KMS-11 (cell line): ENCODE data around the gene TRUB2.
A peak's percentile ranks its signal among the peaks of the same experiment; 100 is the strongest.

ENCODE experiments used
- H2AFZ ChIP-seq: fragments of 200-600 bp; sonication (generic); 2 replicates; pipeline ENCODE4 v1.6.1; 2016; ENCODE audit warnings: antibody characterized with exemption, mixed run types, low read depth
- H3K27ac ChIP-seq: fragments of 200-600 bp; sonication (generic); 2 replicates; pipeline ENCODE4 v1.6.1; 2016; ENCODE audit warnings: mild to moderate bottlenecking, mixed run types
- H3K27me3 ChIP-seq: fragments of 200-600 bp; sonication (generic); 2 replicates; pipeline ENCODE4 v1.6.1; 2017; ENCODE audit warnings: mild to moderate bottlenecking, low read depth, mixed run types, moderate library complexity; ENCODE audit not compliant: insufficient read depth
- H3K36me3 ChIP-seq: fragments of 200-600 bp; sonication (generic); 2 replicates; pipeline ENCODE4 v1.6.1; 2017; ENCODE audit warnings: mild to moderate bottlenecking, mixed run types; ENCODE audit not compliant: insufficient read depth
- H3K4me1 ChIP-seq: fragments of 200-600 bp; sonication (generic); 2 replicates; pipeline ENCODE4 v1.6.1; 2016; ENCODE audit warnings: mild to moderate bottlenecking, low read depth, mixed run types; ENCODE audit not compliant: poor library complexity, severe bottlenecking
- H3K4me2 ChIP-seq: fragments of 200-600 bp; sonication (generic); 2 replicates; pipeline ENCODE4 v1.7.0; 2016; ENCODE audit warnings: mild to moderate bottlenecking, mixed run types
- H3K4me3 ChIP-seq: fragments of 200-600 bp; sonication (generic); IDR thresholded peaks from 2 replicates; pipeline ENCODE4 v1.6.1; 2017; ENCODE audit warnings: low read depth, low read length, mixed read lengths; ENCODE audit not compliant: insufficient read depth
- H3K79me2 ChIP-seq: fragments of 200-600 bp; sonication (generic); 2 replicates; pipeline ENCODE4 v1.6.1; 2016; ENCODE audit warnings: low read depth, mixed run types; ENCODE audit not compliant: insufficient read depth
- H3K9ac ChIP-seq: fragments of 200-600 bp; sonication (generic); 2 replicates; pipeline ENCODE4 v1.6.1; 2016; ENCODE audit warnings: mild to moderate bottlenecking, mixed run types
- H4K20me1 ChIP-seq: fragments of 200-600 bp; sonication (generic); 2 replicates; pipeline ENCODE4 v1.6.1; 2016; ENCODE audit warnings: mild to moderate bottlenecking, mixed run types; ENCODE audit not compliant: insufficient read depth
- CTCF ChIP-seq: fragments of 200-600 bp; sonication (generic); conservative IDR thresholded peaks from 2 replicates; pipeline ENCODE4 v1.6.1; 2017; ENCODE audit warnings: low read depth, mild to moderate bottlenecking, antibody characterized with exemption, low read length, moderate library complexity, mixed read lengths

Gene TRUB2

GRCh38 chr9:128369024-128369706 is 46.9 kb upstream of the TRUB2 start:
- Histone ChIP-seq H3K27me3 (no peaks in the 10 kb centered on the region), H3K9ac (no peak overlapping the region), H3K79me2 (peaks cover 27% of the 10 kb centered on the region), H3K4me2 (no peak overlapping the region), H3K4me1 (peaks cover 15% of the 10 kb centered on the region), H3K36me3 (no peaks in the 10 kb centered on the region), H3K27ac (no peak overlapping the region), H3K4me3 (no peak overlapping the region), H4K20me1 (no peaks in the 10 kb centered on the region), H2AFZ (no peak overlapping the region)
- no peak for TF ChIP-seq CTCF

DNA sequence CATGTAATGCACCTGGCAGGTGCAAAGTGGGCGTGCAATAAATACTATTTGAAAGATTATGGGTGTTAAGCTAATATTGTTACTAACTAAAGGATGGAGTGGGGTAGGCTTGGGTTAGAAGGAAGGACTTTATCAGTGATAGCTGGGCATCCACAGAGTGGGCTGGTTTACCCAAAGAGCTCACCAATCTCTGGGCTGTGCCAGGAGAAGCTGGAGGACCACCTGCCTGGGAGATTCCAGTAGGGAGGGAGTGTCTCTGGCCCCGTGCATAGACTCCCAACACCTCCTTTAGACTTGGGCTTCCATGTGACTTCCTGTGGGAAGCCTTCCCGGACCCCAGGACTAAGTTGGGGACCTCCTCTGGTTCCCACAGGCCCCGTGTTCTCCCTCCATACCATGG is 43.3 kb upstream of the TRUB2 start:
- Histone ChIP-seq H3K79me2 (no peaks in the 10 kb centered on the region), H3K36me3 (no peaks in the 10 kb centered on the region), H4K20me1 (no peaks in the 10 kb centered on the region), H3K4me2 (no peak overlapping the region), H2AFZ (no peak overlapping the region), H3K27ac (no peak overlapping the region), H3K4me1 (peaks cover 14% of the 10 kb centered on the region), H3K27me3 (no peaks in the 10 kb centered on the region), H3K9ac (no peak overlapping the region), H3K4me3 (no peak overlapping the region)
- TF ChIP-seq CTCF, result no peak

GRCh38 chr9:128362774-128363173 is 40.5 kb upstream of the TRUB2 start:
- H3K36me3 ChIP-seq, result no peaks in the 10 kb centered on the region
- no peaks in the 10 kb centered on the region for H3K79me2 ChIP-seq
- H4K20me1 ChIP-seq, result no peaks in the 10 kb centered on the region
- peaks cover 8% of the 10 kb centered on the region for H3K4me1 ChIP-seq
- no peaks in the 10 kb centered on the region for H3K27me3 ChIP-seq
- no peak overlapping the region for H3K9ac ChIP-seq
- peak overlapping the region; percentile 11; the same call in 1 of the 2 replicates for H3K4me2 ChIP-seq
- H3K27ac ChIP-seq, result no peak overlapping the region
- TF ChIP-seq CTCF, result no peak
- H3K4me3 ChIP-seq, result no peak overlapping the region
- 0 out of 2 replicates have a peak overlapping the region, but pooled peaks have one; percentile 53 for H2AFZ ChIP-seq

GRCh38 chr9:128361986-128362646 is 39.9 kb upstream of the TRUB2 start:
- Histone ChIP-seq H3K4me1 (peaks cover 8% of the 10 kb centered on the region), H3K79me2 (no peaks in the 10 kb centered on the region), H3K27me3 (no peaks in the 10 kb centered on the region), H3K4me2 (peak overlapping the region; percentile 11; the same call in 1 of the 2 replicates), H3K4me3 (no peak overlapping the region), H2AFZ (peak overlapping the region; percentile 53), H3K9ac (no peak overlapping the region), H3K27ac (no peak overlapping the region), H4K20me1 (no peaks in the 10 kb centered on the region), H3K36me3 (no peaks in the 10 kb centered on the region)
- peak; percentile 80 for TF ChIP-seq CTCF
